HuH-7.5 (cell line): ENCODE data around the gene CAMSAP1.

ENCODE experiments used
- DNase-seq: peaks from one replicate; pipeline ENCODE4 v3.0.0; 2011; ENCODE audit warnings: low spot score

Gene CAMSAP1

DNA sequence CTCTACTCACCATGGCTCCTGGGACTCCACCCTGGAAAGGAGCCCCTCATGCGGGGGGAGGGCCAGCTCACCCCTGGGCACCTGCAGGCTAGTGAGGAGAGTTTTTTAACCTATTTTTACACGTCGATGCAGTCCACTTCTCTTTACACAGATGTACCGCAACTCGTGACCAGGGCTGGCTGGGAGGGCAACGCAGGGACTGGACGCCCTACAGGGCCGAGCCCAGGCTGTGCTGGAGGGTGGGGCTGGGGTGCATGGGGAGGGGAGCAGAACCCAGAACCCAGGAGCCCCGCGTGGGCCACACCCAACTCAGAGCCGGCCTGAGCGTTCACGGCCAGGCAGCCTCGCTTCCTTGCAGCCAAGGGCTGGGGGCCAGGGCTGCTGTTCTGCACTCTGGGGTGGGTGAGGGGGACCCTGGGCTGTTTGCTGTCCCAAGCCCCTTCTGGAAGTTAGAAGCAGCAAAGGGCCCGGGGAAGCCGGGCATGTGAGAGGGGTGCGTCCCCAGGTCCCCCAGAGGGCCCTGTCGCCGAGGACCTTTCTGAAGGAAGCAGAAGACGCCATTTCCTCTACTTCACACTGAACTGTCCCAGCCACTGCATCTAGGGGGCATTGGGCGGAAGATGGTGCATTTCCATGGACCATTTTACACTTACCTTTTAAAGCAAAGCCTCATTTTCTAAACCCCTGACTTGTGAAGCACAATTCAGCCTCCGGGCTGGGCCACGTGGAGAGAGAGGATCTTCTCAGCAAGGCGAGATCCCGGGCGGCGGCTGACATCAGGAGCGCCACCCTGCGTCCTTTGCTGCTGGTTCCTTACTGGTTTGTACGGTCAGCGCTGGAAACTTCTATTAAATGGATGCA is 114.8 kb downstream of the CAMSAP1 start:
- DNase-seq, result no peak

DNA sequence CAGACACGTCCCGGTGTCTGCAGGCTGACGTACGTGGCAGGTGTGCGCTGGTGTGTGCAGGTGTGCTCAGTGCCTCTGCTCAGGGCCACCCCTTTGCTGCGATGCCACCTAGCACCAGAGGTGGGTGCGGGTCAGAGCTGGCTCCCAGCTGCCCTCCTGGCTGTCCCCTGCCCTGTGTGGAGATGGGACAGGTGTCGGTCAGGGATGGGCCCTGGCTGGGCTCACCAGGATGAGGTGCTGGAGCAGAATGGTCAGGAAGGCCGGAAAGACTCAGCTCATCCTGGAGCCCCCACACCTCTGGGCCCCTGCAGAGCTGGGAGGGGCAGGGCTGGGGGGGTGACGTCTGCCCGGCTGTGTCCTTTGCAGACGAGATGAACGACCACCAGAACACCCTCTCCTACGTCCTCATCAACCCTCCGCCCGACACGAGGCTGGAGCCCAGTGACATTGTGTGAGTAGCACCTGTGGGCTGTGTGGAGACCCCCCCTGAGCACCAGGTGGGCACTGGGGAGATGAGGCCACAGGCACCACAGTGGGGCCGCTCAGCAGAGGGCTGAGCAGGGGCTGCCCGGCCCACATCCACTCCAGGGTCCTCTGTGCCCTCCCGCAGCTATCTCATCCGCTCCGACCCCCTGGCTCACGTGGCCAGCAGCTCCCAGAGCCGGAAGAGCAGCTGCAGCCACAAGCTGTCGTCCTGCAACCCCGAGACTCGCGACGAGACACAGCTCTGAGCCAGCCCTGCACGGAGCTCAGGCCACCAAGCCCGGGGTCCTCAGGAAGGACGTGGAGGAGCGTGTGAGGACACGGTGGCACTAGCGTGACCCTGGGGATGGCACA is 115.7 kb downstream of the CAMSAP1 start:
- DNase-seq, result no peak

DNA sequence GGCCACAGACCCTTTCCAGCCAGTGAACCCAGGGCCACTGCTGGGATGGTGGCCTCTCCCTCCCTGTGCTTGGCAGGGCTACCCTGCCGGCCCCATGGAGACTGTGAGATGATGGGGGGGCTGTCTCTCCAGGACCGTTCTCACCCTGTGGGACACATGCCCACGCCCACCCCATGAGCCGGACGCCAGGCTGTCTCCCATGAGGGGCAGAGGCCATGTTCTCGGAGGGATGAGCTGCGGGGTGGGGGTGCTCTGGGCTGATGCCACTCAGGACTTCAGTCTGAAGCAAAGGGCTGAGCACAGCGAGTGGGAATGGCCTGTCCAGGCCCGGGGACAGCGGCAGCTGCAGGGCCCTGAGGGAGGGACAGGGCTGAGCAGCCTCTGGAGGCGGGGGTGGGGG is 116.5 kb downstream of the CAMSAP1 start:
- no peak for DNase-seq

DNA sequence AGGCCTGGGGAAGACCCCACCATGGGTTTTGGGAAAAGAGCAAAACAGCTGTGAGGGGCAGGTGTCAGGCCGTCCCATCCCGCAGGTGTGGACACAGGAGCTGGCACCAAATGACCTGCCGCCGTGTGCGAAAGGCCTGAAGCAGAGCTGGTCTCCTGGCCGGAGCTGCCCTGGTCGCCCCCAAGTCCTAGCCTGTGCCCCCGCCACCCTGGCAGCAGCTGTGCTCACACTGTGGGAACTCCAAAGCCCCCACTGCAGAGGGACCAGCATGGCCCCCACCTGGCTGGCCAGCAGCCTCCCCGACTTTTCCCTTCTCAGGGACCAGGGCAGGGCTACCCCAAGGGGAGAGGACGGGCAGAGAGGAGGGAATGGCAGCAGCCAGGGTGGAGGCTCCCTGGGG is 117.0 kb downstream of the CAMSAP1 start:
- DNase-seq, result no peak

DNA sequence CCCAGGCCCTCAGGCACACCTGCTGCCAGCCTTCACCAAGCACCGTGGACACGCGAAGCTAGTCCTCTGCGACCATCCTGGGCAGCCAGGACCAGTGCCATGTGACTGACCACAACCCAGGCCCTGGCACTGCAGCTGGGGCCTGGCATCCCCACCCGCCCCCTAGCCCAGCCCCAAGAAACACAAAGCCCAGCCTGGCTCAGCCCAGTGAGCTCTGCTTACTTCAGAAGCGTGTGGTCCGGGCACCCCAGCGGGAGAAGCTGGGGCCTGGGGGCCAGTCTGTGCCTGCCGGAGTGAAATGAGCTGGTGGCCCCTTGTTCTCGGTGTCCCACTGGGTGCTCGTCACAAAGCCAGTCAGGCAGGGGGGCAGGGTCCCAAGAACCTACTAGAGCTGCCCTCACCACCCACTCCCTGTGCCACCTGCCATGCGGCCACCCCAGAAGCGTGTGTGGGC is 117.5 kb downstream of the CAMSAP1 start:
- no peak for DNase-seq

DNA sequence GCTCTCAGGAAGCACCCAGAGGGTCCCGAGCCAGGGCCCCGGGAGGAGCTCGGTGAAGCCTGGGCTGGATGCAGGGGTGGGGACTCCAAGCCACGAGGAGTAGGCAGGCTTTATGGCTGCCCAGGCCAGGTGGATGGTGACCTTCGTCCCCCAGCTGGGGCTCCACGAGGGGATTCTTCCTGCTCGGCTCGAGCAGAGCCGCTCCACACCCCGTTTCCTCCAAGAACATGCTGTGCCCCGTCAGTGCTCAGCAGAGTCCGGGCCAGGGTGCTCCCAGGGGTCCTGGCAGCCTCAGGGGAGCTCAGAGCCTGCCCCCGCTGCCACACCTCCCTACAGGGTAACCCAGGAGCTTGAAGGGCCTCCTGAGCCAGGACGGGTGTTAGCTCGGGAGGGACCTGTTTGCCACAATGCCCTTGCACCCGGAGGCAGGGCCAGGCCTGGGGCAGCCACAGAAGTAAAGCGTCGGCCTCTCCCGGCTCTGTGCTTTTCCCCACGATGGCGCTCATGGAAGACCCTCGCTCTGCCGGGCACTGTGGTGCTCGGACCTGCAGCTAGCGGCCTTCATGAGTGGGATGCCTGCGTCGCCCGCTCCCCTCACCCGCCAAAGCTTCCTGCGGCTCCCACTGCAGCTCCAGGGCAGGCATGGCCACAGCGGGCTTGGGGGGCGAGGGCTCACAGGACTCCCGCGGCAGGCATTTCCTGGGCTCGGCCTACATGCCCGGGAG is 118.6 kb downstream of the CAMSAP1 start:
- no peak for DNase-seq

DNA sequence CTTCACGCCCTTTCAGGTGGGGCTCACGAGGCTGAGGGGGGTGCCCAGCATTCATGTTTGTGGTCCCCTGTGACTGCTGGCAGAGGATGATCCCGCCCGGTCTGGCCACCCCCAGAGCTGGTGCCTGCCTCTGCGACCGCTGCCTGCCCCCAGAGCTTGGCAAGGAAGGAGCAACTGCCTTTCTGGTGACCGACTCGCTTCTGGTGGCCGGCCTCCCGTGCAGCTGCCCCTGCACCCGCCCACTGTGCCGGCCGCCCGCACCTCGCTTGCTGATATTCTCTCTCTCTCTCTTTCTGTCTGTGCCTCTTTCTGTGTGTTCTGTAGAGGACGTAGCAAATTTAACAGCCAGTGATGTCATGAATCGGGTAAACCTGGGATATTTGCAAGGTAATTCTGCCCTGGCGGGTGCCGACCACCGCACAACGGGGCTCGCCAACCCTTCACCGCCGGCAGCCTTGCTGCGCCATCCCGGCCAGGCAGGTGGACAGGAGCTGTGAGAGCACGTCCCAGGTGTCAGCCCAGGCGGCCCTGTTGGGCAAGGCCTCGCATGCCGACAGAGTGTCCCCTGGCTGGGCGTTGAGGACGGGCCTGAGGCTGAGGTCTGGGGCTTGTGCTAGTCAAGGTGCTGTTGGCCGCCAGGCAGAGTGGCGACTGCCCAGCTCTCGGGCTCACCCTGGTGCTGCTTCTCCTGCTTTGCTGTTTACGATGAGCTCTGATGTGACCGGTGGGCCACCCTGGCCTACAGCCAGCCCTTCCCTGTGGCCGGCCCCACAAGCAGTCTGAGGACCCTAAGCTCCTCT is 119.4 kb downstream of the CAMSAP1 start:
- DNase-seq, result no peak

DNA sequence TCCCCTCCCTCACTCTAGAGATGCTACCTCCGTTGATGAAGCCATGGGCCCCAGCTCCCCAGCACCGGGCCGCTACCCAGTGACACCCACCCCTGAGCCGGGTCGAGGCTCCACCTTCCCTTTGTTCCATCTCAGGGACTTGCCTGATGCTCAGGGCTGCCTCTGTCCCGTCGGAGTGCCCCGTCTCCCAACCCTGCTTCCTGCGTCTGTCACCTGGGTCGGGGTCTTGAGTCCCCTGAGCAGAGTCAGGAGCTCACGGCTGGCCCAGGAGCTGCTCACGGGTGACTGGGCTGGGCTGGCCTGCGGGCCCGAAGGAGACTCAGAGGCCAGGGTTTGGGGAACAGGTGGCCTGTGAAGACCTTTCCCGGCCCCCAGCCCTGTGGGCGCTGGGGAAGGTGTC is 120.0 kb downstream of the CAMSAP1 start:
- no peak for DNase-seq

DNA sequence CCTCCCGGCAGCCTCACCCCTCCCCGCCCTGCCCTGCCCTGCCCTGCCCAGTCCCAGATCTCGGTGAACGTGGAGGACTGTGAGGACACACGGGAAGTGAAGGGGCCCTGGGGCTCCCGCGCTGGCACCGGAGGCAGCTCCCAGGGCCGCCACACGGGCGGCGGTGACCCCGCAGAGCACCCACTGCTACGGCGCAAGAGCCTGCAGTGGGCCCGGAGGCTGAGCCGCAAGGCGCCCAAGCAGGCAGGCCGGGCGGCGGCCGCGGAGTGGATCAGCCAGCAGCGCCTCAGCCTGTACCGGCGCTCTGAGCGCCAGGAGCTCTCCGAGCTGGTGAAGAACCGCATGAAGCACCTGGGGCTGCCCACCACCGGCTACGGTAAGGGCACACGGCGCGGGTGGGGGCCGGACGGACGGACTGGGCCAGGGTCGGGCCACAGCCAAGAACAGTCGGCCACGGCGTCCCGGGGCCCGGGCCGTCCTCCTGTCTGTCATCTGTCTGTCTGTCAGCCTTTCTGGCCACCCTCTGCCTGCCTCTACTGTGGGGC is 121.1 kb downstream of the CAMSAP1 start:
- no peak for DNase-seq

DNA sequence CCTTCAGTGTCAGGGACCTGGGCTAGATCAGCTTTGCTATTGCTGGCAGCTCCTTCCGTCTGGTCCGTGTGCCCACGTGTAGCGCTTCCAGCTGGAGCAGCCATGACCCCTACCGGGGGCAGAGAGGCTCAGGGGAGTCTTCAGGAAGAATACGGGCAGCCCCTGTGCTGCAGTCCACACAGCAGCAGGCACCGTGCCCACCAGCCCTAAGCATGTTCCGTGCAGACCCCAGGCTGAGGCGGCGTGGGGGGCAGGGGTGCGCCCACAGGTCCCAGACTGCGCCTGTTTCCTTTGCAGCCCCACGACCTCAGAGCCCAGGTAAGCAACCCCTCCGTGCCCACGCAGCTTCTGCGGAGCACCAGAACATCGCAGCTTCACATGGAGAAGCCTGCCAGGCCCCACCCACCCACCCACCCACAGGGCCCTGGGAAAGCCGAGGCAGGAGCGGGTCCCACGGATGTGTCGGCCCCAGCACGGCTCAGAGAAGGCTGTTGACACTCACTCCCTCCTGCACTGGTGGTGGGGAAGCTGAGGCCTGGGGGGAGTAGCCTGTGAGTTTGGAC is 122.3 kb downstream of the CAMSAP1 start:
- no peak for DNase-seq

DNA sequence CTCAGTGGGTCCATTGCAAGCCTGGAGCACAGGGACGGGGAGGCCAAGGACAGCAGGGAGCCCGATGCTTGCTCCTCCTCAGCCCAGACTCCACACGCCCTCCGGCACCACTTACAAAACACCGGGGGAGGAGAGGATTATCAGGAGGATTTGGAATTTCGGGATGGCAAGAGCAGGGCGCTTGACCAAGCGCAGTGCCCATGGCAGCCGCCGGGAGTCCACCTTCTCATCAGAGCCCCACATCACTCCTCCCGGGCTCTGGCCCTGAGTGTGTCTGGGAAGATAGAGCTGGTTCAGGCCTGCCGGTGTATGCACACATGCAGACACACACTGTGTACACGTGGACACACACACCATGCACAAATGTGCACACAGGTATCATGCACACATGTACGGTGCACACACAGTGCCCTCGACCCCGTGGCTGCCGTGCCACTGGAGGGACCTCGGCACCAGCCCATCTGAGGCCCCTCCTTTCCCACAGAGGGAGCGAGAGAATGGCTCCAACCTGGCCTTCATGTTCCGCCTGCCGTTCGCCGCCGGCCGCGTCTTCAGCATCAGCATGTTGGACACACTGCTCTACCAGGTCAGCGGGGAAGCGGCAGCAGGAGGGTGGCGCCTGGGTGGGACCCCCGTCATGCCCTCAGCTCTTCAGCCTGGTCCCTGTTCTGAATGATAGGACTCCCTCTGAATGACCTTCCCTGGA is 123.7 kb downstream of the CAMSAP1 start:
- no peak for DNase-seq

DNA sequence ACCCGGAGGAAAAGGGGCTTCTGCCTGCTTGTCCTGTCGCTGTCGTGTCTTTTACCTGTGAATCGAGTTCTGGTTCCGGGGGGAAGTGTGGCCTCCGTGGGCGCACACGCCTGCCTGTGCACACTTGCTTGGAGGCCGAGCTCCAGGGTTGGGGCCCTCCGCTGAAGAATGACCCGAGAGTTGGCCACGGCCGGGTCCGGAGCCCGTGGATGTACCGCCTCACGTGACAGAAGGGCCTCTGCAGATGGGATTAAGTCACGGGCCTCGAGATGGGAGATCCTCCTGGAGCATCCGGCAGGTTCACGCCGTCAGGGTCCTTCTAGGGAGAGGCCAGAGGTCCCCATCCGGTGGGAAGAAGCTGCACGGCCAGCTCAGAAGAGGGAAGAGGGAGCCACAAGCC is 124.4 kb downstream of the CAMSAP1 start:
- no peak for DNase-seq

DNA sequence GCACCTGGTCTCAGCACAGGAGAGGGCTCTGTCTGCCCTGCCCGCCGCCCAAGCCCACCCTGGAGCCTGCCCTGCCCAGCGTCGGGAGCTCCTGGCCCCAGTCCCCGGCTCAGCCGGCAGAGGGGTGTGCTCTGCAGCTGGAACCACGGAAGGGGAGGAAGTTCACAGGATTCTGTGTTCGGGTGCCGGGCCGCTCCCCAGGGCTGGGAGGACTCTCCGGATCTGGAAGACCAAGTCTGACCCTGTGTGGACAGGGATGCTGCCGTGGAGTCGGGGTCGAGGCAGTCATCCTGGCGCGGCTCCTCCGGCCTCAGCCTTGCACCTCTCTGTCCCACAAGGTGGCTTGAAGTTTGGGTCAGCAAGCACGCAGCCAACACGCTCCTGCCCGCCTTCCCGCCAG is 126.7 kb downstream of the CAMSAP1 start:
- DNase-seq, result no peak

DNA sequence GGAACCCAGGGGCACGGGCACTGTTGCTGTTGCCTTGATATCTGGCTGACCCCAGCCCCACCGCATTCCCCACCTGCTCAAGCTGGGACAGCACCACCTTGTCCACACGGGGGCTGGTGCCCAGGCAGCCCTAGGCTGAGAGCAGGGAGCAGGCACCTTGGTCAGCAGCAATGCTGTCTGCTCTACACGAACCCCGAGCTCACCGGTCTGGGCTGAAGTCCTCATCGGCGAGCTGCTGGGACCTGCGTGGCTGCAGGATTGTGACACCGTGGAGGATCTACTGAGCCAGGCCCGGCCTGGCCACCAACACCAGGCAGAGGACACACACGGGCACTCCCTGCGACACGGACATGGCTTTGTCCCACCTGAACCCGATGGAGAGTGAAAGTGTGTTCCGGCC is 127.3 kb downstream of the CAMSAP1 start:
- no peak for DNase-seq

DNA sequence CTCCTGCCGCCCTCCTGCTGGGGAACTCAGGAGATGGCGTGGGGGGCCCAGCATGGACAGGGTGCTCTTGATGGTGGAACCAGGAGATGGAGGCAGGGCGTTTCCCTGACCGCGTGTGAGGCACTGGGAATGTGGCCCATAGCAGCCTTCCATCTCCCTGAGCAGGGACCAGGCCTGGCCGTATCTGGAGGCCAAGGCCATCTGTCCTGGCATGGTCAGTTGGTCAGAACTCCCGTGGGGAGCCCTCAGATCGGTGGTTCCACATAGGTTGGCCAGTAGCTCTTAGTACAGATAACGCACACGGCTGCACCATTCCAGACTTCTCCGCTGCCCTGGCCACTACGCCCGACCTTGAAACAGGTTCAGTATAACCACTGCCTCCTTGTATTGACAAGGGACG is 127.8 kb downstream of the CAMSAP1 start:
- no peak for DNase-seq

DNA sequence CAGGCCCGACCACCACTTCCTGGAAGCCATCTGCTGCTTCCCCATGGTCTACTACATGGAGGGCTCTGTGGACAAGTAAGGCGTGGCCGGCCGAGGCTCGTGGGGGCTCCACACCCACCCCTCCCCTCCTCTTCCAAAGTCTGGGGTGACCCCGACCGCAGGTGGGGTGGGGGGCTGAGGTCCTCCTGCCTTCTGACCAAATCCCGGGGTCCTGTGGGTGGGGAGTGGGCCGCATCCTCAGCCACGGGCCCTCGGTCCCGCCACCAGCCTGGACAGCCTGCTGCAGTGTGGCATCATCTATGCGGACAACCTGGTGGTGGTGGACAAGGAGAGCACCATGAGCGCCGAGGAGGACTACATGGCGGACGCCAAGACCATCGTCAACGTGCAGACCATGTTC is 128.9 kb downstream of the CAMSAP1 start:
- no peak for DNase-seq

DNA sequence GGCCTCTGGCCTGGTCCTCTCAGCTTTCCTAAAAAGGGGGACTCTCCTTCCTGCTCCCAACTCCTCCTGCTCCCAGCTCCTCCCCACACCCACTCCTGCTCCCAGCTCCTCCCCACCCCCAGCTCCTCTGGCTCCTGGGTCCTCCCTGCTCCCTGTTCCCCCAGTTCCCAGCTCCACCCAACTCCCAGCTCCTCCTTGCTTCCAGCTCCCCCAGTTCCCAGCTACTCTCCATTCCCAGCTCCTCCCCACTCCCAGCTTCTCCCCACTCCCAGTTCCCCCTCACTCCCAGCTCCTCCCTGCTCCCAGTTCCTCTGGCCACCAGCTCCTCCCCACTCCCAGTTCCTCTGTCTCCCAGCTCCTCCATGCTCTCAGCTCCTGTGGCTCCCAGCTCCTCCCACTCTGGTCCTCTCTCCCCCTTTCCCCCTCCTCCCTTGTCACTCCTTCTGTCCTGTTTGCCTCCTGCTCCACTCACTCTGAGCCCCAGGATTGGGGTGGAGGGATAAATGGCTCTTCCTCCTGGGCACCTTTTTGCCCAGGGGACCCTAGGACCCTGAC is 129.6 kb downstream of the CAMSAP1 start:
- DNase-seq, result no peak

DNA sequence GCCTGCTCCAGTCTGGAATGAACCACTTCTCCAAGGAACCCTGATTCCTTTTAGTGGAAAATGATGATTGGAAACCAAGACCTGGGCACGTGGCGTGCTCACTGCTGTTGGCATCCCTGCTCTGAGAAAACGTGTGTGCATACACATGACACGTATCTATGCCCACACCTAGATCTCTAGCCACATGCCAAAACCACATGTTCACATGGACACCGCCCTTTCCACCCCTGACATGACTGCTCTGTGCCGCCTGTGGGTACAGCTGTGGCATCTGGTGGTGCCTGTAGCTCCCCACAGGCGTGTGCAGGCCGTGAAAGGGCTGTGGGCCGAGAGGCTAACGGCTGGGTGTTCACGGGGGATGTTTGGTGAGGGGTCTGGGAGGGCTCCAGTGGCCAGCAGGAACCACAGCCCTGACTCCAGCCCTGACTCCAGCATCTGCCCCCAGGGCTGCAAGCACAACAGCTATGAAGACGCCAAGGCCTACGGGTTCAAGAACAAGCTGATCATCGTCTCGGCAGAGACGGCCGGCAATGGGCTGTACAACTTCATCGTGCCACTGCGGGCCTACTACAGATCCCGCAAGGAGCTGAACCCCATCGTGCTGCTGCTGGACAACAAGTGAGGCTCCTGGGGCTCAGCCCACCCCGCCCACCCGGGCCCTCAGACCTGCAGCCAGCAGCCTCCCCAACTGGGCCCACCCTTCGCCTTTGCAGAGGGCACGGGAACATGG is 130.3 kb downstream of the CAMSAP1 start:
- no peak for DNase-seq

DNA sequence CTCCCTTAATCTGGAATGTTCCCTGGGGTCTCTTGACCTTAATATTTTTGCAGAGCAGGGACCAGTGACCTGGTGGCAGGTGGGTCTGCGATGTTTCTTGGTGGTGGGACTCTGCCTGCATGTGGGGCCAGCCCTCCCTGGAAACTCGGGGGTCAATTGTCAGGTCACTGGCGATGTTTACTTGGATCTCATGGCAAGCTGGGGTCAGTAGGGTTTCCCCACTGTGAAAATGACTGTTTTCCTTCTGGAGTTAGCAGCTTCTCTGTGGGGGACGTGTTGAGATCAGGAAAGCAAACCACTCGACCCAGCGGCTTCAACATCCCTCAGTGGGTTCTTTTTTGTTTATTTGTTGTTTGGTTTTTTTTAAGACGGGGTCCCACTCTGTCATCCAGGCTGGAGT is 131.4 kb downstream of the CAMSAP1 start:
- no peak for DNase-seq
